K562 (cell line): ENCODE results near the gene KANK2. TPM values are rescaled to one million over a fixed set of nuclear protein-coding genes. Genes with fewer than 3 reads are reported as not detected.
A peak's percentile ranks its signal among the peaks of the same experiment; 100 is the strongest.

Experiments
- CBFB ChIP-seq: sonication (generic); formaldehyde crosslinking; IDR thresholded peaks from 2 replicates; pipeline ENCODE4 v1.4.0; 2020; ENCODE audit warnings: mild to moderate bottlenecking, missing genetic modification reagents
- CREBBP ChIP-seq: IDR thresholded peaks from one replicate; pipeline ENCODE4 v1.6.1; 2012; ENCODE audit warnings: low read depth, mild to moderate bottlenecking, control low read depth, inconsistent platforms, low read length
- FIP1L1 ChIP-seq: fragments of 200-400 bp; formaldehyde crosslinking; IDR thresholded peaks from 2 replicates; pipeline ENCODE4 v1.6.1; 2018; ENCODE audit warnings: mild to moderate bottlenecking, low read depth, low read length; ENCODE audit not compliant: poor library complexity, severe bottlenecking
- GATAD2A ChIP-seq: fragments of 450-650 bp; IDR thresholded peaks from 2 replicates; pipeline ENCODE4 v1.6.1; 2017
- HOXB6 ChIP-seq: fragments of 250-450 bp; sonication (Bioruptor Pico); IDR thresholded peaks from 2 replicates; pipeline ENCODE4 v1.5.1; 2022; ENCODE audit warnings: mild to moderate bottlenecking, borderline replicate concordance
- MAZ ChIP-seq, 2 experiments: fragments of 450-650 bp in 1 of 2; sonication (generic) in 1 of 2; formaldehyde crosslinking; IDR thresholded peaks in 1 of 2; conservative IDR thresholded peaks in 1 of 2; 2 replicates each; pipeline versions ENCODE4 v1.4.0 to v1.5.0; 2020; ENCODE audit warnings: mild to moderate bottlenecking in 1 of 2, missing genetic modification reagents in 1 of 2
- NFE2 ChIP-seq: IDR thresholded peaks from 2 replicates; pipeline ENCODE4 v1.6.1; 2014; ENCODE audit warnings: antibody characterized with exemption, low read depth
- RB1 ChIP-seq: fragments of 450-650 bp; IDR thresholded peaks from 2 replicates; pipeline ENCODE4 v1.6.1; 2017; ENCODE audit warnings: low read depth, mild to moderate bottlenecking
- RBBP5 ChIP-seq: fragments of 200-600 bp; sonication (generic); IDR thresholded peaks from 2 replicates; pipeline ENCODE4 v1.6.1; 2012; ENCODE audit warnings: borderline replicate concordance, mild to moderate bottlenecking, low read length, control low read depth, inconsistent platforms; ENCODE audit not compliant: insufficient read depth, poor library complexity, severe bottlenecking
- RBM25 ChIP-seq: fragments of 200-400 bp; formaldehyde crosslinking; IDR thresholded peaks from 2 replicates; pipeline ENCODE4 v1.6.1; 2018; ENCODE audit warnings: low read length, low read depth, moderate library complexity; ENCODE audit not compliant: severe bottlenecking
- TFAP4 ChIP-seq: sonication (generic); formaldehyde crosslinking; IDR thresholded peaks from 2 replicates; pipeline ENCODE4 v1.8.0; 2022; ENCODE audit warnings: missing genetic modification reagents, mild to moderate bottlenecking, moderate library complexity, borderline replicate concordance
- polyA plus RNA-seq, 8 experiments: library from polyadenylated mRNA; depleted of rRNA in 4 of 8; stranded (reverse) in 5 of 8; unstranded in 3 of 8; fragments of >200 nt; fragmentation: Nextera tagmentation in 2 of 8; fragmentation: Illumina TruSeq in 1 of 8; extraction: Ambion mirVana in 2 of 8; extraction: Trizol in 1 of 8; gene quantifications; 2 replicates each; pipeline versions ENCODE4 v1.2.1 to v1.2.3, GENCODE V29; 2011 to 2014; ENCODE audit warnings: inconsistent platforms in 1 of 8, missing spikeins in 1 of 8
- total RNA-seq, 7 experiments: library from RNA; depleted of rRNA in 6 of 7; stranded (reverse); fragments of >200 nt in 6 of 7; fragmentation: Illumina TruSeq in 2 of 7; extraction: Trizol in 2 of 7; gene quantifications; 2 replicates each; pipeline versions ENCODE4 v1.2.1 to v1.2.3, GENCODE V29; 2011 to 2021; ENCODE audit warnings: low replicate concordance in 1 of 7

KANK2 gene
- total and polyA plus RNA-seq, 9 of the 15 experiments (the other 6 are each of a cell fraction or from before 2014, with no cell fraction given): 4.4 to 47.8 (median 21.3) TPM

GRCh38 chr19:11196406-11197287 is 698 bp downstream of the KANK2 start (continued):
- TF ChIP-seq RBM25: peak; percentile 78
- peak; percentile 24; the same call in 1 of the 2 replicates for TF ChIP-seq RB1
- TF ChIP-seq GATAD2A: 0 out of 2 replicates have a peak, but pooled peaks have one; percentile 52
- TF ChIP-seq RBBP5: peak; percentile 0
- peak; percentile 34; the same call in 1 of the 2 replicates for TF ChIP-seq TFAP4 (CRISPR knock-in tag)
- TF ChIP-seq HOXB6 (CRISPR knock-in tag): no peak
- no peak for TF ChIP-seq NFE2
- TF ChIP-seq CREBBP: no peak
- peak; percentile 67 for TF ChIP-seq FIP1L1
- TF ChIP-seq CBFB (CRISPR knock-in tag): no peak
- 0 out of 4 replicates have a peak, but pooled peaks of 1 of the 2 experiments have one; percentile 40 for TF ChIP-seq MAZ (CRISPR knock-in tag; conservative IDR thresholded peaks at IDR 0.05 in 1 of 2, IDR thresholded peaks at IDR 0.05 in 1 of 2)
- TF ChIP-seq, all 486 proteins: peak for 25
